IMR-90 (cell line): Measurements from ENCODE around the gene PRSS8. TPM values are rescaled to one million over a fixed set of nuclear protein-coding genes. Genes with fewer than 3 reads are reported as not detected.

Source experiments
- ATAC-seq: fragments of 200-7000 bp; cut with Tn5 transposase; 2 replicates; pipeline ENCODE4 v1.9.1; 2020; ENCODE audit warnings: low read depth, mild to moderate bottlenecking, moderate library complexity
- BruUV-seq: library from RNA; stranded (reverse); fragments of 400-500 nt; replicated peaks from 2 replicates; lab custom pipeline; 2021; lab: Mats Ljungman, UMichigan
- CTCF ChIA-PET: fragments of 300-600 bp; formaldehyde crosslinking; extraction: SDS; loops from one replicate; lab custom pipeline; 2021; ENCODE audit warnings: antibody characterized with exemption; lab: Yijun Ruan, JAX
- POLR2A ChIA-PET: fragments of 300-600 bp; sonication (Branson Sonifier 250); formaldehyde crosslinking; loops from one replicate; lab custom pipeline; 2022; ENCODE audit warnings: antibody characterized with exemption; ENCODE audit not compliant: unreplicated experiment; lab: Charles Lee
- DNase-seq: peaks from one replicate; pipeline ENCODE4 v3.0.0; 2013
- H2AFZ ChIP-seq: replicated peaks from 2 replicates; pipeline ENCODE3; 2013; ENCODE audit warnings: low read length, mild to moderate bottlenecking; ENCODE audit not compliant: poor library complexity
- H2AK5ac ChIP-seq: 2 replicates; pipeline ENCODE4 v1.6.1; 2013; ENCODE audit warnings: low read depth, low read length, inconsistent platforms
- H2AK9ac ChIP-seq: replicated peaks from 2 replicates; pipeline ENCODE3; 2013; ENCODE audit warnings: mild to moderate bottlenecking, low read depth, low read length, moderate library complexity; ENCODE audit not compliant: poor library complexity
- H2BK120ac ChIP-seq: 2 replicates; pipeline ENCODE4 v1.6.1; 2013; ENCODE audit warnings: low read depth, low read length, inconsistent platforms
- H2BK15ac ChIP-seq: 3 replicates; pipeline ENCODE4 v1.6.1; 2013; ENCODE audit warnings: low read depth, low read length, inconsistent platforms
- H2BK20ac ChIP-seq: 2 replicates; pipeline ENCODE4 v1.6.1; 2013; ENCODE audit warnings: low read depth, mild to moderate bottlenecking, inconsistent platforms, low read length, moderate library complexity
- H2BK5ac ChIP-seq: 2 replicates; pipeline ENCODE4 v1.6.1; 2013; ENCODE audit warnings: mild to moderate bottlenecking, low read depth, low read length, inconsistent platforms; ENCODE audit not compliant: poor library complexity, severe bottlenecking
- H3K14ac ChIP-seq: replicated peaks from 2 replicates; pipeline ENCODE4 v1.6.1; 2013; ENCODE audit warnings: low read depth, low read length, inconsistent platforms
- H3K18ac ChIP-seq: 2 replicates; pipeline ENCODE4 v1.6.1; 2013; ENCODE audit warnings: low read depth, low read length, control low read depth
- H3K23ac ChIP-seq: 2 replicates; pipeline ENCODE4 v1.6.1; 2013; ENCODE audit warnings: low read depth, low read length, inconsistent platforms
- H3K27ac ChIP-seq: 2 replicates; pipeline ENCODE4 v1.5.1; 2013; ENCODE audit warnings: mild to moderate bottlenecking, control low read depth, low read length; ENCODE audit not compliant: insufficient read depth
- H3K27me3 ChIP-seq: 2 replicates; pipeline ENCODE4 v1.6.1; 2013; ENCODE audit warnings: low read length; ENCODE audit not compliant: control insufficient read depth, insufficient read depth
- H3K36me3 ChIP-seq: 2 replicates; pipeline ENCODE4 v1.6.1; 2013; ENCODE audit warnings: low read length, mixed read lengths; ENCODE audit not compliant: control insufficient read depth, insufficient read depth
- H3K4ac ChIP-seq: 2 replicates; pipeline ENCODE4 v1.6.1; 2013; ENCODE audit warnings: low read depth, low read length, inconsistent platforms
- H3K4me1 ChIP-seq: 2 replicates; pipeline ENCODE4 v1.6.1; 2013; ENCODE audit warnings: low read length, mixed read lengths; ENCODE audit not compliant: control insufficient read depth, insufficient read depth
- H3K4me2 ChIP-seq: 2 replicates; pipeline ENCODE4 v1.6.1; 2013; ENCODE audit warnings: low read depth, mild to moderate bottlenecking, control low read depth, low read length, moderate library complexity
- H3K4me3 ChIP-seq: 2 replicates; pipeline ENCODE4 v1.5.1; 2013; ENCODE audit warnings: low read depth, mild to moderate bottlenecking, control low read depth, low read length, moderate library complexity; ENCODE audit not compliant: insufficient read depth
- H3K56ac ChIP-seq: 2 replicates; pipeline ENCODE4 v1.6.1; 2013; ENCODE audit warnings: low read length, inconsistent platforms; ENCODE audit not compliant: insufficient read depth; ENCODE audit errors: extremely low read depth
- H3K79me1 ChIP-seq, 2 experiments: 2 replicates each; pipeline ENCODE4 v1.6.1; 2013; ENCODE audit warnings: low read length in 2 of 2, inconsistent platforms in 1 of 2, low read depth in 1 of 2
- H3K9ac ChIP-seq: 2 replicates; pipeline ENCODE4 v1.6.1; 2013; ENCODE audit warnings: low read depth, low read length, control low read depth
- H3K9me1 ChIP-seq: 2 replicates; pipeline ENCODE4 v1.6.1; 2013; ENCODE audit warnings: low read length, inconsistent platforms; ENCODE audit not compliant: insufficient read depth
- H3K9me3 ChIP-seq: 2 replicates; pipeline ENCODE4 v1.6.1; 2013; ENCODE audit warnings: low read length; ENCODE audit not compliant: control insufficient read depth, insufficient read depth
- H4K20me1 ChIP-seq: 2 replicates; pipeline ENCODE4 v1.6.1; 2013; ENCODE audit warnings: low read length, inconsistent platforms; ENCODE audit not compliant: insufficient read depth
- H4K5ac ChIP-seq: 2 replicates; pipeline ENCODE4 v1.6.1; 2013; ENCODE audit warnings: mild to moderate bottlenecking, low read depth, low read length, control low read depth
- H4K8ac ChIP-seq, 2 experiments: 2 replicates each; pipeline ENCODE4 v1.6.1; 2013; ENCODE audit warnings: low read depth in 2 of 2, low read length in 2 of 2, control low read depth in 1 of 2, inconsistent platforms in 1 of 2
- H4K91ac ChIP-seq: 2 replicates; pipeline ENCODE4 v1.6.1; 2013; ENCODE audit warnings: low read depth, low read length, inconsistent platforms; ENCODE audit not compliant: insufficient read depth
- BHLHE40 ChIP-seq: fragments of 150-350 bp; IDR thresholded peaks from 2 replicates; pipeline ENCODE4 v1.6.1; 2016; ENCODE audit warnings: mild to moderate bottlenecking, low read depth, low read length
- CEBPB ChIP-seq: IDR thresholded peaks from 2 replicates; pipeline ENCODE4 v1.6.1; 2012; ENCODE audit warnings: low read depth, low read length, improper control_type of control experiment
- CHD1 ChIP-seq: IDR thresholded peaks from 2 replicates; pipeline ENCODE4 v1.6.1; 2012; ENCODE audit warnings: low read depth, low read length, improper control_type of control experiment
- FOS ChIP-seq: fragments of 150-350 bp; IDR thresholded peaks from 2 replicates; pipeline ENCODE4 v1.6.1; 2016; ENCODE audit warnings: low read depth, low read length
- MAZ ChIP-seq: IDR thresholded peaks from 2 replicates; pipeline ENCODE4 v1.6.1; 2012; ENCODE audit warnings: low read depth, mild to moderate bottlenecking, low read length, improper control_type of control experiment, moderate library complexity, borderline replicate concordance
- RAD21 ChIP-seq: IDR thresholded peaks from 2 replicates; pipeline ENCODE4 v1.6.1; 2012; ENCODE audit warnings: low read length, improper control_type of control experiment
- RCOR1 ChIP-seq: IDR thresholded peaks from 2 replicates; pipeline ENCODE4 v1.6.1; 2012; ENCODE audit warnings: mild to moderate bottlenecking, low read length, improper control_type of control experiment; ENCODE audit not compliant: insufficient replicate concordance
- RFX5 ChIP-seq: IDR thresholded peaks from 2 replicates; pipeline ENCODE4 v1.8.0; 2012; ENCODE audit warnings: low read depth, mild to moderate bottlenecking, low read length, moderate library complexity
- SMC3 ChIP-seq: fragments of 150-350 bp; IDR thresholded peaks from 2 replicates; pipeline ENCODE4 v1.6.1; 2016; ENCODE audit warnings: low read depth, mild to moderate bottlenecking, antibody characterized with exemption, low read length, moderate library complexity
- USF2 ChIP-seq: fragments of 150-350 bp; IDR thresholded peaks from 2 replicates; pipeline ENCODE4 v1.6.1; 2017; ENCODE audit warnings: mild to moderate bottlenecking, antibody characterized with exemption, low read length, low read depth
- WGBS, 2 experiments: methylation state at CpG; one replicate each; pipeline versions ENCODE4 v1.1.5 to v1.1.7; 2013; ENCODE audit warnings: missing lambda C conversion rate in 2 of 2; ENCODE audit not compliant: insufficient read length in 1 of 2; ENCODE audit errors: extremely low coverage in 2 of 2; 5-methylcytosine and 5-hydroxymethylcytosine counted together
- dilution Hi-C: fragments of 300-500 bp; cut with HindIII; formaldehyde crosslinking; loops from one replicate; pipeline ENCODE4 v1.14.3; 2018; ENCODE audit warnings: low sequenced_read_pairs; ENCODE audit not compliant: unreplicated experiment
- in situ Hi-C: fragments of 300-500 bp; cut with MboI; formaldehyde crosslinking; loops from 3 replicates; pipeline ENCODE4 v1.14.3; 2019; ENCODE audit warnings: low sequenced_read_pairs, inconsistent platforms, mixed read lengths
- intact Hi-C: fragments of 100-400 bp; cut with micrococcal nuclease; formaldehyde crosslinking; loops from 2 replicates; pipeline ENCODE4 v1.10.0; 2022
- polyA plus RNA-seq, 3 experiments: library from polyadenylated mRNA; depleted of rRNA; stranded (reverse); fragments of >200 nt; gene quantifications; 2 replicates each; pipeline ENCODE4 v1.2.3, GENCODE V29; 2012; ENCODE audit warnings: low replicate concordance in 1 of 3
- total RNA-seq: library from RNA; depleted of rRNA; stranded (reverse); fragments of >200 nt; gene quantifications from 2 replicates; pipeline ENCODE4 v1.2.3, GENCODE V29; 2012

The PRSS8 gene
- total and polyA plus RNA-seq, 2 of the 4 experiments (the other 2 are of a cell fraction): not detected

GRCh38 chr16:31136287-31136662 is 748 bp upstream of the PRSS8 start:
- Histone ChIP-seq H3K18ac (no peak overlapping the region), H4K20me1 (no peaks in the 10 kb centered on the region), H3K4me1 (peaks cover 14% of the 10 kb centered on the region), H3K9ac (no peak overlapping the region), H3K36me3 (peaks cover 5% of the 10 kb centered on the region), H3K23ac (no peak overlapping the region), H3K56ac (no peak overlapping the region), H3K4me3 (no peak overlapping the region), H3K79me1 (peaks cover 0 to 7% of the 10 kb centered on the region in 2 experiments; a peak in 1 of 4 replicates), H4K8ac (no peak overlapping the region), H2BK15ac (no peak overlapping the region), H3K4ac (no peak overlapping the region), H2AFZ (peak overlapping the region; percentile 6), H3K27me3 (no peaks in the 10 kb centered on the region; the same call in 1 of the 2 replicates), H2BK120ac (no peak overlapping the region), H2BK20ac (no peak overlapping the region), H2AK5ac (no peak overlapping the region), H3K4me2 (no peak overlapping the region), H4K5ac (no peak overlapping the region), H4K91ac (no peak overlapping the region), H2AK9ac (no peak overlapping the region), H3K14ac (no peak overlapping the region), H3K27ac (no peak overlapping the region), H3K9me1 (peaks cover 11% of the 10 kb centered on the region), H2BK5ac (no peak overlapping the region), H3K9me3 (no peaks in the 10 kb centered on the region)
- CTCF ChIA-PET: no interaction called here
- TF ChIP-seq USF2: no peak
- TF ChIP-seq RCOR1: no peak
- no peak for TF ChIP-seq FOS
- no peak for TF ChIP-seq CHD1
- TF ChIP-seq RAD21: no peak
- TF ChIP-seq RFX5: no peak
- TF ChIP-seq MAZ: no peak
- TF ChIP-seq SMC3: no peak
- TF ChIP-seq CEBPB: no peak
- no peak for TF ChIP-seq BHLHE40
- dilution Hi-C loops (no loop called here), in situ Hi-C loops (no loop called here), intact Hi-C loops (no loop called here)
- no peak for ATAC-seq
- BruUV-seq: no TSS peak
- POLR2A ChIA-PET: no interaction called here
- no CpG with 5 or more reads among the region's 6 CpGs for WGBS, 2 experiments
- no peak for DNase-seq
